ENCODE measurements around the gene DFFA. TPM values are rescaled to one million over a fixed set of nuclear protein-coding genes. Genes with fewer than 3 reads are reported as not detected.
A peak's percentile ranks its signal among the peaks of the same experiment; 100 is the strongest.
"Not testable (repeated sequence)": the region's sequence is repeated elsewhere in the genome, so short reads cannot be mapped to it uniquely, and the experiment has no call there.

DFFA gene
- total and polyA plus RNA-seq, 2 donors = 25.5 to 26.8 TPM

DNA sequence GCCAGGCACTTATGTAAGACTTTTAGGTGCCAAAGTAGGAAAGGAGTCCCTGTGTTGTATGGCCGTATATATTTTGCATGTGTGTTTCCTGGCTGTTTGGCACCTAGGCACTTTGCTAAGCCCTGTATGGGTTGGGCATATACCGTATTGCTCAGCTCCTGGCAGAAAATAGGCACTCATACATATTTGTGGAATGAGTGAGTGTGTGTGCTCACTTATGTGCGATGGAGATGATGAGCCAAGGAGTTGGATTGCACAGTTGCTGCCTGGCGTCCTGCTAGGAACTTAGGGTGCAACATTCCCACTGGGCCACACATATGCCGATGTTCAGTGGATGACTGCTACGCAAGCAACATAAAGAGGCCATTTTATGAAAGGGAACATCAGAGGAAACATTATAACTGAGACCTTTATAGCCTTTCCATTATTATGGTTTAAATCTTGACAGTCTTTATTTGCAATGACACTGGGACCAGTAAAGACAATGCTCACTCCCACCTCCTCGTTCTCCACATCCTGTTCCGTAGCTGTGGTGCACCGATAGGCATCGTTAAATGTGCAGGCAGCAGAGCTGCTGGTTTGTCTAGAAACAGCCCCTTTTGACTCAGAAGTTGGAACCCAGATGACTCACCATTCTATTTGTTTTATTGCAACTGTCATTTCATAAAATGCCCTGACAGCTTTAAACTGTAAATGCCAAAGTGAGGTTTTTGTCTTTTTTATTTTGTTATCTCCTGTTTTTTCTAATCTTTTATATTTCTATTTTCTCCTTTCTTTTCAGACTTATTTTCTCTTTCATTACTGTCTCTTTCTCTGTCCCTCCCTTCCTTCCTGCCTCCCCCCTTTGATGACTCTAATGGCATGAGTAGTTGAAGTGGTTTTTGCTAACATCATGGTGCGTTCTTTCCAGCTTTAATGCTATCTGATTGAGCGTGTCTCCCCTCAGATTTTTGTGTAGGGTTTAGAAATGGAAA, 38.5 kb upstream of the DFFA start:
- Histone ChIP-seq H3K4me3 (ENCODE audit: low read depth, low read length) (no peak overlapping the region), H3K36me3 (ENCODE audit: insufficient read depth) (no peaks in the 10 kb centered on the region), H3K4me1 (ENCODE audit: insufficient read depth) (no peaks in the 10 kb centered on the region), H3K27ac (ENCODE audit: low read depth) (no peak overlapping the region)
- 36% methylated on average over 12 of the region's 12 CpGs for WGBS
- DNase-seq (ENCODE audit: extremely low spot score) = no peak

DNA sequence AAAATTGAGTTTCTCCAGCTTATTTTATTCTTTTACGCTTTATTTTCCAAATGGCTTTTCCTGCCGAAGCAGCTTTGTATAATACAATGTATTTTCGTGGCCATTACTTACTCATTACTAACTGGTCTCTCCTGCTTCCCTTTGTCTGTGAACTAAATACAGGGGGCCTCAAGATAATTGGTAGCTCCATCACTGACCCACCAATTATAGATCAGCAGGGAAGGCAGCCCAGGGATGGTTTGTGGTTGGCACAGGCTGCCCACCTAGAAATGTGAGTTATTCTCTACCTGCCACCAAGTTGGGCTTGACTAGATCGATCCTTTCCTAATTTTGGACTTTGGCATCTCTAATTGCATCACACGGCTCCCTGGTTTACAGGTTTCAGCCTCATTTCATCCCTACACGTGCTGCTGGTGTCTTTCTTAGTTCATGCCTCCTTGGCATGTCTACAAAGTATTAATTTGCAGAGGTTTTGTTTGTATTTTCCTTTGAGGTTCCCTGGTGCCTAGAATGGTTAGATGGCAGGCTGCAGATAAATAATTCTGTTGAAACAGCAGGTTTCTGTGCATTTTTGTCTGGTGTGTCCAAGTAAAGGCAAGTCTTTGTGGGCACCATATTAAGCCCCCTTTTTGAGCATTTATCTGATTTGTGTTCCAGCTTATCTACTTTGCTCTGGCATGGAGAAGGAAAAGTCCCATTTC, 37.6 kb upstream of the DFFA start:
- DNase-seq (ENCODE audit: extremely low spot score) = no peak
- Histone ChIP-seq H3K4me1 (ENCODE audit: insufficient read depth) (no peaks in the 10 kb centered on the region), H3K4me3 (ENCODE audit: low read depth, low read length) (no peak overlapping the region), H3K27ac (ENCODE audit: low read depth) (no peak overlapping the region), H3K36me3 (ENCODE audit: insufficient read depth) (no peaks in the 10 kb centered on the region)
- 83% methylated on average over 6 of the region's 6 CpGs for WGBS

DNA sequence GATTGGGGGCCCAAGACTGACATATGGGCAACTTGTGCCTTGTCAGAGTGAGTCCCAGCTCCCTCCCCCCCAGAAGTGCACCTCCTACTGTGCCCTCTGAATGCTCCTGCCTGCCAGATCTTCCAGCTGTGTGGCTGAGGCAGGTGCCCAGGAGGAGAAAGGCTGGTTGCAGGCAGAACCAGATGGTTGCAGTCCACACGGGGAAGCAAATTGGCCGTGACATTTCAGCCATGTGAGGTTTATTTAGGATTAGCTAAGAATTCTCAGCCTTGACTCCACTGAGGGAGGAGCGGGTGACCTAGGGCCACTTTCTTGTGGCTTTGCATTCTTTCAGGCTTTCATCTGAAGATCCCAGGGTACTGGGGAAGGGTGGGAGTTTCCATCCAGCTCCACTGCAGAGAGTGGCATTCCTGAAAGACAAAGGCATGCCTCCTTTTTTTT, 36.2 kb upstream of the DFFA start:
- no peaks in the 10 kb centered on the region for H3K36me3 ChIP-seq (ENCODE audit: insufficient read depth)
- 85% methylated on average over 3 of the region's 3 CpGs for WGBS
- DNase-seq (ENCODE audit: extremely low spot score) = no peak
- H3K27ac ChIP-seq (ENCODE audit: low read depth) = no peak overlapping the region
- no peaks in the 10 kb centered on the region for H3K4me1 ChIP-seq (ENCODE audit: insufficient read depth)
- H3K4me3 ChIP-seq (ENCODE audit: low read depth, low read length) = no peak overlapping the region

DNA sequence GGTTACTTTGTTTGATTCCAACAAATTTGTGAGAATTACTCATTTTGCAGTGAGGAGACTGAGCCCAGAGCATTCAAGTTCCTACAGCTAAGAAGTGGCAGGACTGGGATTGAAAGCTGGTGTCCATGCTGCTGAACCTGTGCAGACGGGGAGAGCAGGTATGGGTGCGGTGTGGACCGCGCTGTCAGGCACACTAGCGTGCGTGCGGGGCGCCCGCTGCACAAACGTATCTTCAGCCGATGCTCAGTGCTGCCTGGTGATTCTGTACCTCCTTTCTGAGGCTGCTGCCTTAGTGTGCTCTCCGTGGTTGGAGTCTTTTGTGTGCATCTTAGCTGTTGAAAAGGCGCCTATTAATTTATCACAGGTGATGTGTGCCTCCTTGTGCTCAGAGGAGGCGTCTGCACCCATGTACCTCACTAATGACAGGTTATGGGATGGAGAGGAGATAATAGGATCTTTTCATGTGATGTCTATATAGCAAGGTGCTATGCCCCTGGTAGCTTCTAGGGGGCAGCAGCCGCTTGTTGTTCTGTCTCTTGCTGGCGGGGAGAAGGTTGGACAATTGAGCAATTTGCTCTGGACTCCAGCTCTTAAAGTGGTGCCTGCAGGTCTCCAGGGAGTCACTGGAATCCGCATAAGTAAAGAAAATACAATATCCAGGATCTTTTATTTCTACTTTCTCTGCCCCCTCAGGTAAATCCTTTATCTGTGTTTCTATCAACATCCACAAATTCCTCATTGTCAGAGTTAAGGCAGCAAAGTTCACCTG, 35.0 kb upstream of the DFFA start:
- no peak overlapping the region for H3K4me3 ChIP-seq (ENCODE audit: low read depth, low read length)
- WGBS = 70% methylated on average over 17 of the region's 17 CpGs
- no peaks in the 10 kb centered on the region for H3K4me1 ChIP-seq (ENCODE audit: insufficient read depth)
- DNase-seq (ENCODE audit: extremely low spot score) = no peak
- no peak overlapping the region for H3K27ac ChIP-seq (ENCODE audit: low read depth)
- H3K36me3 ChIP-seq (ENCODE audit: insufficient read depth) = no peaks in the 10 kb centered on the region

DNA sequence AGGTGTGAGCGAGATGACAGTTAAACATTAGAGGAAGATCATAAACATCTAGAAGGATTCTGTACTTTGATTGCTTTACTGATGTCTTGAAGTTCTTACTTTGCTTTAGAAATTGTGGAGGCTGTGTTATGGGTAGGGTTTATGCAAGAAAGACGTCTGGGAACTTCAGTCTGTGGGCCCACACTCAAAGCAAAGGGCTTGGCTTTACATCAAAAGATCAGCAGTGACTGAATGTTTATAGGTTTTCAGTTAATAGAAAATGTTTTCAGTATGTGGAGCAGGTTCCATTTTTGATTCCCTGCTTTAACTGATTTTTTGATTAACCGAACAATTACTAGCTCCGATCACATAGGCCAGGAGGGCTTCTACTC, 34.3 kb upstream of the DFFA start:
- H3K4me1 ChIP-seq (ENCODE audit: insufficient read depth) = no peaks in the 10 kb centered on the region
- DNase-seq (ENCODE audit: extremely low spot score) = no peak

DNA sequence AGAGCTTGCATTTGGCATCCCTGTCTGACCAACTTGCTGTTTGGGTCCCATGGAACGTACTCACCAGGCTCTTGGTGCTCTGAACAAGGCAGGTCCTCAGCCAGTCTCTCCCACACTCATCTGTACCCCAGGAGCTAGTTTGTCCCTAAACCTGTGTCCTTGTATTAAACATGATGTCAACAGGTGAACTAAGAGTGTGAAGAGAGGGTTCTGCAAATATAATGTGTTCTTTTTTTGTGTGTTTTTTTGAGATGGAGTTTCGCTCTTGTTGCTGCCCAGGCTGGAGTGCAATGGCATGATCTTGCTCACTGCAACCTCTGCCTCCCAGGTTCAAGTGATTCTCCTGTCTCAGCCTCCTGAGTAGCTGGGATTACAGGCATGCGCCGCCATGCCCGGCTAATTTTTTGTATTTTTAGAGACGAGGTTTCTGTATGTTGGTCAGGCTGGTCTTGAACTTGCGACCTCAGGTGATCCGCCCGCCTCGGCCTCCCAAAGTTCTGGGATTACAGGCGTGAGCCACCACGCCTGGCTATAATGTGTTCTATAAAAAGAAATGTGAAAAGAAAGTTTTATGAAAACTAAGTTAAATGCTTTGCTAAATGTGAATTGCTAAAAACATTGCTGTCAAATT, 33.8 kb upstream of the DFFA start:
- not testable (repeated sequence) for H3K4me3 ChIP-seq (ENCODE audit: low read depth, low read length); H3K36me3 ChIP-seq (ENCODE audit: insufficient read depth); H3K4me1 ChIP-seq (ENCODE audit: insufficient read depth); H3K27ac ChIP-seq (ENCODE audit: low read depth); DNase-seq (ENCODE audit: extremely low spot score)
- WGBS = 96% methylated on average over 12 of the region's 12 CpGs

More for the DNA sequence above, 34.3 kb upstream of the DFFA start:
- 67% methylated on average over 4 of the region's 4 CpGs for WGBS
- H3K4me3 ChIP-seq (ENCODE audit: low read depth, low read length) = no peak overlapping the region
- H3K36me3 ChIP-seq (ENCODE audit: insufficient read depth) = no peaks in the 10 kb centered on the region
- H3K27ac ChIP-seq (ENCODE audit: low read depth) = no peak overlapping the region

DNA sequence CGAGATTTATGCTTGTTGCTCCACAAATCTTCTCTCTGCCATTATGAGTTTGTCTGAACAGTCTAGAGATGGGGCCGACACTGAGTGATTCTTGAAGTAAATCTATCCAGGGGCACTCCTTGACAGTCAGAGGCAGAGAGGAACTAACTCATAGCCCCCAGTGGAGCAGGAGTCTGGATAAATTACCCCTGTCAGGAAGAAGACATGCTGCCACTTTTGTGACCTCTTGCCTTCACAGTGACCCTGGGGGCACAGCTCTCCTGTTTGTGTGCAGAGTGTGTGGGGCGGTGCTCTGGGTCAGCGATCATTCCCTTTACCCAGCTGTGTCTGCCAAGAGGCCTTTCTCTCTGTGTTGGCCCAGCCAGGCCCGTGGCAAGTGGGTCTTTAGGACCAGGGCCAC, 31.9 kb upstream of the DFFA start:
- WGBS = 68% methylated on average over 5 of the region's 5 CpGs

DNA sequence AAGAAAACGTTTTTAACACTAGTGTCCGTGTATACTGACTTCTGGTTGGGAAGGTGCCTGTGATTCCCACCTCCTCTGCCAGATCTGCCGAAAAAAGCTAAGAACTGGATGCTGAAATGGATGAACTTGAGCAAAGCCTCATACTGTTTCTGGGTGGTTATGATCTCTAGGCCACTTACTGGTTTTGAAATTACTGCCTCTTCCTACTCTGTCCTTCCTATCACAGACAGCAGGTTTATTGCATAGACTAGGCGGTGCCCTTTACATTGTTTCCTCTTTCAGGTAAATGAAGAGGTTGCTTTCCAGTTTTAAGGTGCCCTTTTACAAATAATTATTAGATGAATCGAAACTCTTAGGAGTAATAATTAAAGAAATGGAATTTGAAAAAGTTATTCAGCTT, 29.9 kb upstream of the DFFA start:
- Histone ChIP-seq H3K4me3 (ENCODE audit: low read depth, low read length) (no peak overlapping the region), H3K27ac (ENCODE audit: low read depth) (no peak overlapping the region), H3K36me3 (ENCODE audit: insufficient read depth) (no peaks in the 10 kb centered on the region), H3K4me1 (ENCODE audit: insufficient read depth) (no peaks in the 10 kb centered on the region)
- 88% methylated on average over 5 of the region's 5 CpGs for WGBS
- no peak for DNase-seq (ENCODE audit: extremely low spot score)

More for the DNA sequence above, 31.9 kb upstream of the DFFA start:
- Histone ChIP-seq H3K4me1 (ENCODE audit: insufficient read depth) (no peaks in the 10 kb centered on the region), H3K27ac (ENCODE audit: low read depth) (no peak overlapping the region), H3K36me3 (ENCODE audit: insufficient read depth) (no peaks in the 10 kb centered on the region), H3K4me3 (ENCODE audit: low read depth, low read length) (no peak overlapping the region)
- no peak for DNase-seq (ENCODE audit: extremely low spot score)

DNA sequence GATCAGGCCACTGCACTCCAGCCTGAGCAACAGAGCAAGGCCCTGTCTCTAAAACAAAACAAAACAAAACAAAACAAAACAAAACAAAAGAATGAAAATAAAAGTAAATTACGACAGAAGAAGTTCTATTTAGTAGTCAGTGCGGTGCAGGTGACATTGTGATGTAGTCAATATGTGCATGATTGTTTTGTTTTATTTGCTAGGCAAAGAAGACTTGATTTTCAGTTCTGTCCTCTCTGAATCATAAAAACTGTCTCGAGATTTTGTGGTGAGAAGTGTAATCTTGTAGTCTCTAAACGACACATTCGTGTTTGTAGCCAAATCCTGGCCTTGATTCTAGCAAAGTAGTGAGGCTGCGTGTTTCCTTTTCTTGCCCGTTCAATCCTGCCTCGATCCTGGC, 25.9 kb upstream of the DFFA start:
- Histone ChIP-seq H3K36me3 (ENCODE audit: insufficient read depth) (no peaks in the 10 kb centered on the region), H3K27ac (ENCODE audit: low read depth) (no peak overlapping the region), H3K4me1 (ENCODE audit: insufficient read depth) (no peaks in the 10 kb centered on the region), H3K4me3 (ENCODE audit: low read depth, low read length) (no peak overlapping the region)
- 85% methylated on average over 8 of the region's 8 CpGs for WGBS
- DNase-seq (ENCODE audit: extremely low spot score) = no peak

DNA sequence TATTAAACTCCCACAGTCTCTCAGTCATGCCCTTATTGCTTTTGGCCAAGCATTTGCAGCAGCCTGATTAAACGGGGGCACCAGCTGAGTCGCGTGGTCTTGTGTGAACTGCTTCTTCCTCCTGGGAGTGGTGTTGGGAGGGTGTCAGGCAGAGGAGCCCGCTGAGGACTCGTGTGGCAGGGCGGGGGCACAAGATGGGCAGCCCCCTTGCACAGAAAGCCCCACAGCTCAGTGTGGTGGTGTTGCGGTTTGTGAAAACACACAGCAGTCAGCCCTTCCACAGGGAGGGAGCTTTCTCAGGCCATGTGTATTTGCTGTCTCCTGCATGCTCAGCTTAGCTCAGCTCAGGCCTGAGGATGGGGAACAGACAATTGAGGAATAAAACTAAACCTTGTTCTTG, 24.8 kb upstream of the DFFA start:
- Histone ChIP-seq H3K4me3 (ENCODE audit: low read depth, low read length) (no peak overlapping the region), H3K36me3 (ENCODE audit: insufficient read depth) (no peaks in the 10 kb centered on the region), H3K27ac (ENCODE audit: low read depth) (no peak overlapping the region), H3K4me1 (ENCODE audit: insufficient read depth) (no peaks in the 10 kb centered on the region)
- no peak for DNase-seq (ENCODE audit: extremely low spot score)
- WGBS = 89% methylated on average over 7 of the region's 7 CpGs

DNA sequence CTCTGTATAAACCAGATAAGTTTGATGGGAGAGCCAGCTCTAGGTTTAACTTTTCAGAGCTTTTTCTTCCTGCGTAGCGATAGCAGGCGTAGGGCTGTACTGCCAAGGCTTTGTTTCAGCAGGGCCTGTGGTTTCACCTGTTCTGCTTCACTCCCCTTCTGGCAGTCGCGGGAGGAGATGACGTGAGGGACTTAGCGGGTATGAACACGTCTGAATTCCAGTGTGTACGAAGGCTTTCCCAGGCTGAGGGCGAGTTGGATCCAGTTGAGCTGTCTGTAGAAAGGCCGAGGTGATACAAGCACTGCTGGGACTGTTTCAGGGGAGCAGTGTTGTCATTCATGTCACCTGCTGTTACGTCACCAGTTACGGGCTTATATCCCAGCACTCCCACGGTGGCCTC, 23.6 kb upstream of the DFFA start:
- WGBS = 79% methylated on average over 14 of the region's 14 CpGs
- Histone ChIP-seq H3K4me3 (ENCODE audit: low read depth, low read length) (no peak overlapping the region), H3K36me3 (ENCODE audit: insufficient read depth) (no peaks in the 10 kb centered on the region), H3K27ac (ENCODE audit: low read depth) (peak overlapping the region; percentile 90), H3K4me1 (ENCODE audit: insufficient read depth) (no peaks in the 10 kb centered on the region)
- peak; percentile 84 for DNase-seq (ENCODE audit: extremely low spot score)

DNA sequence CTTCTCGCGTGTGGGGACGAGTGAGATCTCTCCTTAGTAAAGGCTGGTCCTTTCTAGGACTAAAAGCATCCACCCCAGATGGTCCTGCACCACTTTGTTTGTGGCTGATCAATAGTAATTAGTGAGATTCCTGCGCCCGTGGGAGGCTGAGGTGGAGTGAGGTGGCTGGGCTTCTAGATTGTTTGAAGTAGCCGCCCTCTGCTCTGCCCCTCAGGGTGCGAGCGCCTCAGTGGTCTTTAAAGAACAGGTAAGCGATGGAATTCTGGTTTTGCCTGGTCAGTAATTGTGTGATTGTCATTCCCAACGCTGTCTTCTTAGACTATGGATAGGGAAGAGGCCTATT, 23.1 kb upstream of the DFFA start:
- H3K27ac ChIP-seq (ENCODE audit: low read depth) = peak overlapping the region; percentile 42
- DNase-seq (ENCODE audit: extremely low spot score) = no peak
- 73% methylated on average over 10 of the region's 10 CpGs for WGBS
- H3K4me1 ChIP-seq (ENCODE audit: insufficient read depth) = no peaks in the 10 kb centered on the region
- H3K4me3 ChIP-seq (ENCODE audit: low read depth, low read length) = no peak overlapping the region
- no peaks in the 10 kb centered on the region for H3K36me3 ChIP-seq (ENCODE audit: insufficient read depth)

DNA sequence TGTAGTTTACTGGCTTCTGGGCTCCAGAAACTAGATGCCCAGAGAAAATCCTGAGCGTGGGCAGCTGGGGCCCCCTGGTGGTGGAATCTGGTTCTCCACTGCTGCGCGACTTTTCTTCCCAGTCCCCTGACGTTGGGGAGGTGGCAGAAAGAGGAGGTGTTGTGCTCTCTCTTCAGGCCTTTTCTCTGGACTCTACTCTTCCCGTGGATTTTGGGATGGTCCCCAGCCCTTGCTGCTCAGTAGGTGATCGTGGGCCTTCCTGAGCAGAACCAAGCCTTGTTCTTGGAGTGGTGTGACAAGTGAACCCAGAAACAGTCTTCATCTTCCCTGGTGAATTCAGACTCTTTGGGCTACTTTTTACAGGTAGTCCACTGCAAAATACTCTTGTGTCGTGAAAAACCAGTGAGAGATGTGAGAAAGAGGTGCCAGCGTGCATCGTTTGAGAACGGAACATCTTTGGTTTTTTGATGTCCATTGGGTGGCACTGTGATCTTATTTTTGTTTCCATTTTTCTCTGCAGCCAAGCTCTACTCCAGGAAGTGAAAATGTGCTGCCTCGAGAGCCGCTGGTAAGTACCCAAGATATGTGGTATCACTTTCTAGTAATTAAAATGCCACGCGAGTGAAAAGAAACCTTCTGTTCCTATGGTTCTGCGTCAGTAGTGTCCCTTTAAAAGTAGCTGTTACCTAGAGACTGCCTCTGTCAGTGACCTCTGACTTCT, 22.6 kb upstream of the DFFA start:
- WGBS = 4% methylated on average over 15 of the region's 15 CpGs
- Histone ChIP-seq H3K27ac (ENCODE audit: low read depth) (peak overlapping the region; percentile 42), H3K4me3 (ENCODE audit: low read depth, low read length) (no peak overlapping the region)

More for the DNA sequence above, 22.6 kb upstream of the DFFA start:
- no peak for DNase-seq (ENCODE audit: extremely low spot score)
- Histone ChIP-seq H3K4me1 (ENCODE audit: insufficient read depth) (no peaks in the 10 kb centered on the region), H3K36me3 (ENCODE audit: insufficient read depth) (no peaks in the 10 kb centered on the region)
